Neuron (in vitro differentiated cells): Measurements from ENCODE around the gene KIRREL3.

Experiments used
- H2AFZ ChIP-seq: one replicate; pipeline ENCODE4 v1.6.1; 2013; ENCODE audit warnings: low read depth, mild to moderate bottlenecking, inconsistent platforms, low read length, moderate library complexity
- H3K27me3 ChIP-seq: one replicate; pipeline ENCODE4 v1.6.1; 2013; ENCODE audit warnings: low read length; ENCODE audit not compliant: insufficient read depth
- H3K36me3 ChIP-seq: one replicate; pipeline ENCODE4 v1.6.1; 2013; ENCODE audit warnings: low read length; ENCODE audit not compliant: insufficient read depth
- H3K4me1 ChIP-seq: one replicate; pipeline ENCODE4 v1.6.1; 2013; ENCODE audit warnings: low read length; ENCODE audit not compliant: insufficient read depth
- H3K4me3 ChIP-seq: 2 replicates; pipeline ENCODE4 v1.5.1; 2013; ENCODE audit warnings: mild to moderate bottlenecking, low read length, moderate library complexity
- H3K9me3 ChIP-seq: one replicate; pipeline ENCODE4 v1.6.1; 2013; ENCODE audit warnings: low read length

Gene KIRREL3

GRCh38 chr11:126716456-126717083, 284.0 kb downstream of the KIRREL3 start:
- no peaks in the 10 kb centered on the region for H3K36me3 ChIP-seq
- H3K27me3 ChIP-seq, result no peaks in the 10 kb centered on the region
- H3K4me1 ChIP-seq, result no peaks in the 10 kb centered on the region
- H3K9me3 ChIP-seq, result no peaks in the 10 kb centered on the region
- no peak overlapping the region for H2AFZ ChIP-seq
- H3K4me3 ChIP-seq, result no peak overlapping the region

GRCh38 chr11:126713806-126714205, 286.8 kb downstream of the KIRREL3 start:
- Histone ChIP-seq H2AFZ (no peak overlapping the region), H3K9me3 (no peaks in the 10 kb centered on the region), H3K36me3 (no peaks in the 10 kb centered on the region), H3K4me3 (no peak overlapping the region), H3K27me3 (no peaks in the 10 kb centered on the region), H3K4me1 (no peaks in the 10 kb centered on the region)

- Histone ChIP-seq H3K4me1 (no peaks in the 10 kb centered on the region), H3K36me3 (no peaks in the 10 kb centered on the region), H2AFZ (no peak overlapping the region), H3K4me3 (no peak overlapping the region), H3K9me3 (no peaks in the 10 kb centered on the region), H3K27me3 (no peaks in the 10 kb centered on the region)
These were observed 288.5 kb downstream of the KIRREL3 start for GRCh38 chr11:126711977-126712625.

GRCh38 chr11:126710804-126711399, 289.7 kb downstream of the KIRREL3 start:
- H3K9me3 ChIP-seq, result no peaks in the 10 kb centered on the region
- H3K27me3 ChIP-seq, result no peaks in the 10 kb centered on the region
- H3K4me3 ChIP-seq, result no peak overlapping the region
- H3K36me3 ChIP-seq, result no peaks in the 10 kb centered on the region
- no peak overlapping the region for H2AFZ ChIP-seq
- no peaks in the 10 kb centered on the region for H3K4me1 ChIP-seq

GRCh38 chr11:126707498-126707897, 293.1 kb downstream of the KIRREL3 start:
- Histone ChIP-seq H2AFZ (no peak overlapping the region), H3K4me3 (no peak overlapping the region), H3K4me1 (no peaks in the 10 kb centered on the region), H3K36me3 (no peaks in the 10 kb centered on the region), H3K27me3 (no peaks in the 10 kb centered on the region), H3K9me3 (no peaks in the 10 kb centered on the region)

GRCh38 chr11:126704096-126704495, 296.5 kb downstream of the KIRREL3 start:
- Histone ChIP-seq H3K27me3 (no peaks in the 10 kb centered on the region), H3K9me3 (no peaks in the 10 kb centered on the region), H3K4me1 (no peaks in the 10 kb centered on the region), H3K4me3 (no peak overlapping the region), H2AFZ (no peak overlapping the region), H3K36me3 (no peaks in the 10 kb centered on the region)

GRCh38 chr11:126703662-126704061, 296.9 kb downstream of the KIRREL3 start:
- Histone ChIP-seq H3K4me3 (no peak overlapping the region), H3K27me3 (no peaks in the 10 kb centered on the region), H2AFZ (no peak overlapping the region), H3K9me3 (no peaks in the 10 kb centered on the region), H3K4me1 (no peaks in the 10 kb centered on the region), H3K36me3 (no peaks in the 10 kb centered on the region)

- Histone ChIP-seq H3K4me3 (no peak overlapping the region), H3K9me3 (no peaks in the 10 kb centered on the region), H3K36me3 (no peaks in the 10 kb centered on the region), H3K4me1 (no peaks in the 10 kb centered on the region), H2AFZ (no peak overlapping the region), H3K27me3 (no peaks in the 10 kb centered on the region)
These were observed 297.6 kb downstream of the KIRREL3 start for GRCh38 chr11:126702987-126703386.

GRCh38 chr11:126702165-126702720, 298.3 kb downstream of the KIRREL3 start:
- Histone ChIP-seq H2AFZ (no peak overlapping the region), H3K4me1 (no peaks in the 10 kb centered on the region), H3K27me3 (no peaks in the 10 kb centered on the region), H3K36me3 (no peaks in the 10 kb centered on the region), H3K9me3 (no peaks in the 10 kb centered on the region), H3K4me3 (no peak overlapping the region)

GRCh38 chr11:126701520-126701897, 299.1 kb downstream of the KIRREL3 start:
- H2AFZ ChIP-seq, result no peak overlapping the region
- H3K9me3 ChIP-seq, result no peaks in the 10 kb centered on the region
- H3K27me3 ChIP-seq, result no peaks in the 10 kb centered on the region
- H3K36me3 ChIP-seq, result no peaks in the 10 kb centered on the region
- H3K4me1 ChIP-seq, result no peaks in the 10 kb centered on the region
- no peak overlapping the region for H3K4me3 ChIP-seq

GRCh38 chr11:126700768-126701519, 299.6 kb downstream of the KIRREL3 start:
- H3K27me3 ChIP-seq, result no peaks in the 10 kb centered on the region
- H3K4me1 ChIP-seq, result no peaks in the 10 kb centered on the region
- H3K4me3 ChIP-seq, result no peak overlapping the region
- no peaks in the 10 kb centered on the region for H3K9me3 ChIP-seq
- no peak overlapping the region for H2AFZ ChIP-seq
- H3K36me3 ChIP-seq, result no peaks in the 10 kb centered on the region

GRCh38 chr11:126698576-126698975, 302.0 kb downstream of the KIRREL3 start:
- no peaks in the 10 kb centered on the region for H3K4me1 ChIP-seq
- H2AFZ ChIP-seq, result no peak overlapping the region
- H3K9me3 ChIP-seq, result no peaks in the 10 kb centered on the region
- H3K27me3 ChIP-seq, result no peaks in the 10 kb centered on the region
- H3K36me3 ChIP-seq, result no peaks in the 10 kb centered on the region
- no peak overlapping the region for H3K4me3 ChIP-seq

- no peak overlapping the region for H3K4me3 ChIP-seq
- H3K4me1 ChIP-seq, result no peaks in the 10 kb centered on the region
- no peaks in the 10 kb centered on the region for H3K9me3 ChIP-seq
- H2AFZ ChIP-seq, result no peak overlapping the region
- H3K36me3 ChIP-seq, result no peaks in the 10 kb centered on the region
- H3K27me3 ChIP-seq, result no peaks in the 10 kb centered on the region
These were observed 302.6 kb downstream of the KIRREL3 start for GRCh38 chr11:126697936-126698335.
